Measurements from ENCODE around the gene CORO1C. TPM values are rescaled to one million over a fixed set of nuclear protein-coding genes. Genes with fewer than 3 reads are reported as not detected.

CORO1C gene
- total RNA-seq, 1 donor from 2014 or later: 391 TPM

DNA sequence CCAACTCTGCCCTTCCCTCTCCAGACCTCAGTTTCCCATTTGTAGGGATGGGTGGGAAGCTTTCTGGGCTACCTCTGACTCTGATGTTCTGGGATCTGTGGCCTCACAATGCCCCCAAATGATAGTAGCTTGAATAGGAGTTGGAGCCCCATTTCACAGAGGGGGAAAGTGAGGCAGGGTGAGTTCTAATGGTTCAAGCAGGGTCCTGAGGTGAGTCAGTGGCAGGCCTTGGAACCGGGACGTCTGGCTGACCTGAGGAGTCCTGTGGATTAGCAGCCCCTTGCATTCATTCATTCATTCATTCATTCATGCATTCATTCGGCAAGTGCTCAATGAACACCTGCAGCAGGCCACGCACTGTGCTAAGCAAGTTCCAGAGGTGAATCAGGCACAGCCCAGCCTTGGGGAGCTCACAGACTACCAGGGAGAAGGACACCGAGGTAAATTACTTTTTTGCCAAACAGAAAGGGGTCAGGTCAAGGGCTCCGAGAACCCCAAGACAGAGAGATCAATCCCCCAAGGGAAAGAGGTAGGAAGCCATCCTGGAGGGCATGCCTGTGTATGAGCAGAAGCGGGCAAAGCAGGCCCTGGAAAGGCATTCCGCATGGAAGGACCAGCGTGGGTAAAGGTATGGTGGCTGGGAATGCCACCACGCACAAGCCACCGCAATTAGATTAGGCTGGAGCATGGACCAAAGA, 132.6 kb downstream of the CORO1C start:
- H3K27me3 Mint-ChIP-seq (ENCODE audit: low read depth, unreplicated experiment): peaks cover 13% of the 10 kb centered on the region
- H3K27ac Mint-ChIP-seq (ENCODE audit: unreplicated experiment): no peak overlapping the region
- H3K4me2 ChIP-seq (ENCODE audit: low read length): no peak overlapping the region
- H3K27ac ChIP-seq (ENCODE audit: low read depth, low read length): no peak overlapping the region
- no peaks in the 10 kb centered on the region for H3K79me2 ChIP-seq (ENCODE audit: insufficient read depth, low read length)
- no peak for TF ChIP-seq EZH2 (IDR thresholded peaks at IDR 0.05; ENCODE audit: insufficient read depth, low read length)
- TF ChIP-seq, protein P1, sequence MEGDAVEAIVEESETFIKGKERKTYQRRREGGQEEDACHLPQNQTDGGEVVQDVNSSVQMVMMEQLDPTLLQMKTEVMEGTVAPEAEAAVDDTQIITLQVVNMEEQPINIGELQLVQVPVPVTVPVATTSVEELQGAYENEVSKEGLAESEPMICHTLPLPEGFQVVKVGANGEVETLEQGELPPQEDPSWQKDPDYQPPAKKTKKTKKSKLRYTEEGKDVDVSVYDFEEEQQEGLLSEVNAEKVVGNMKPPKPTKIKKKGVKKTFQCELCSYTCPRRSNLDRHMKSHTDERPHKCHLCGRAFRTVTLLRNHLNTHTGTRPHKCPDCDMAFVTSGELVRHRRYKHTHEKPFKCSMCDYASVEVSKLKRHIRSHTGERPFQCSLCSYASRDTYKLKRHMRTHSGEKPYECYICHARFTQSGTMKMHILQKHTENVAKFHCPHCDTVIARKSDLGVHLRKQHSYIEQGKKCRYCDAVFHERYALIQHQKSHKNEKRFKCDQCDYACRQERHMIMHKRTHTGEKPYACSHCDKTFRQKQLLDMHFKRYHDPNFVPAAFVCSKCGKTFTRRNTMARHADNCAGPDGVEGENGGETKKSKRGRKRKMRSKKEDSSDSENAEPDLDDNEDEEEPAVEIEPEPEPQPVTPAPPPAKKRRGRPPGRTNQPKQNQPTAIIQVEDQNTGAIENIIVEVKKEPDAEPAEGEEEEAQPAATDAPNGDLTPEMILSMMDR (IDR thresholded peaks at IDR 0.05; ENCODE audit: insufficient read depth, low read depth, low read length): no peak
- H3K27me3 ChIP-seq (ENCODE audit: insufficient read depth, low read length): no peaks in the 10 kb centered on the region
- no peak overlapping the region for H3K4me3 ChIP-seq (ENCODE audit: insufficient read depth, low read depth, low read length)
- H3K4me1 Mint-ChIP-seq (ENCODE audit: low read depth, unreplicated experiment): no peaks in the 10 kb centered on the region
- no peaks in the 10 kb centered on the region for H3K9me3 ChIP-seq (ENCODE audit: insufficient read depth, low read depth, low read length)
- H3K9ac ChIP-seq (ENCODE audit: low read length): no peak overlapping the region
- H3K36me3 ChIP-seq (ENCODE audit: insufficient read depth, low read length): no peaks in the 10 kb centered on the region
- peaks cover 7% of the 10 kb centered on the region for H4K20me1 ChIP-seq (ENCODE audit: insufficient read depth, low read length)
- FAIRE-seq (no peak), DNase-seq (ENCODE audit: low read depth) (no peak)
- no peaks in the 10 kb centered on the region for H3K9me3 Mint-ChIP-seq (ENCODE audit: unreplicated experiment)
- H2AFZ ChIP-seq (ENCODE audit: low read depth, low read length): no peak overlapping the region
- no peaks in the 10 kb centered on the region for H3K4me1 ChIP-seq (ENCODE audit: insufficient read depth, low read length)
- no peak overlapping the region for H3K4me3 Mint-ChIP-seq (ENCODE audit: unreplicated experiment)
- H3K36me3 Mint-ChIP-seq (ENCODE audit: low read depth, unreplicated experiment): no peaks in the 10 kb centered on the region

DNA sequence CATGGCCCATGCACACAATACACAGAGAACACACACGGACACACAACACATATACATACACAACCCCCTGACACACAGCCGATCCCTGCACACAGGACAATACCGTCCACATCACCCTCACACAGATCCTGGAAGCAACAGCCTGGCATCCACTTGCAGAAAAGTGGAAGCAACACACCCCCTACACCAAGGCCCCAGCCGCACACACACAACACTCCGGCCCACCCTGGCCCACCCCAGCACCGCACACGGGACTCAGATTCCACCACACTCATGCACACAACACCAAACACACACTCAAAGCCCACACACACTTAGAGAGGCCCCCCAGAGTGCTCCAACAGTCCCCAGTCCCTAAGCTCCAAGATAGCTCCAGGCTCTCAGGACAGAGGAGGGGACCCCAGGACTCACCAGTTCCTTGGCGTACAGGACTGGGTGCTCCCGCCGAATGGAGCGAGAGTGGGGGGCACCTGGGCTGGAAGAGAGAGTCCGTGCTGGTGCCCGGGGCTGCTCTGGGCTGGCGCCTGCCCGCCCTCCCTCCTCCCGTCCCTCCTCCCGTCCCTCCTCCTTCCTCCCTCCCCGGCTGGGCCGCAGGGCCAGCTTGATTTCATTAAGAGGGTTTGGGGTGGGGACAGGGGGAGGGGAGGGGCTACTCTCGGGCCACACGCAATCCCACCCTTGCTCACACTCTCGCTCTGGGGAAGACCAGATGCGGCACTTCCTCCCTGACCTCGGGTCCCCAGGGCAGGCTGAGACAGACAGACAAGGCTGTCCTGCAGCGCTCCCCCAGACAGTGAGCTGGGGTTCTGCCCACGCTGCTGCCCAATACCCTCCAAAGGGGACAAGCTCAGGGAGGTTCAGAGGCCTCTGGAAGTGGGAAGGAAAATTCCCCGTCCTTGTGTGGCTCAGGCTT, 133.5 kb downstream of the CORO1C start, which contains the start of gene TMEM119:
TMEM119 (minus strand) TSS at position 526 of the 913 bp plus-strand sequence. CDS start 5,701 bp downstream, outside the sequence.
- H2AFZ ChIP-seq (ENCODE audit: low read depth, low read length): no peak within 1 kb of the TSS
- H3K27me3 ChIP-seq (ENCODE audit: insufficient read depth, low read length): no peaks in the 10 kb centered on the region
- Mint-ChIP-seq H3K4me1 (ENCODE audit: low read depth, unreplicated experiment) (no peaks in the 10 kb centered on the region), H3K27ac (ENCODE audit: unreplicated experiment) (no peak within 1 kb of the TSS), H3K36me3 (ENCODE audit: low read depth, unreplicated experiment) (no peaks in the 10 kb centered on the region), H3K27me3 (ENCODE audit: low read depth, unreplicated experiment) (peaks cover 11% of the 10 kb centered on the region), H3K4me3 (ENCODE audit: unreplicated experiment) (no peak within 1 kb of the TSS), H3K9me3 (ENCODE audit: unreplicated experiment) (no peaks in the 10 kb centered on the region)
- DNase-seq (ENCODE audit: low read depth) (no peak), FAIRE-seq (no peak)
- no peak for TF ChIP-seq EZH2 (IDR thresholded peaks at IDR 0.05; ENCODE audit: insufficient read depth, low read length)
- peak within 1 kb of the TSS; percentile 43 for H3K9ac ChIP-seq (ENCODE audit: low read length)
- H3K4me3 ChIP-seq (ENCODE audit: insufficient read depth, low read depth, low read length): peak within 1 kb of the TSS; percentile 52
- H3K36me3 ChIP-seq (ENCODE audit: insufficient read depth, low read length): no peaks in the 10 kb centered on the region
- peaks cover 7% of the 10 kb centered on the region for H4K20me1 ChIP-seq (ENCODE audit: insufficient read depth, low read length)
- peak within 1 kb of the TSS; percentile 81 for H3K4me2 ChIP-seq (ENCODE audit: low read length)
- H3K27ac ChIP-seq (ENCODE audit: low read depth, low read length): no peak within 1 kb of the TSS
- H3K9me3 ChIP-seq (ENCODE audit: insufficient read depth, low read depth, low read length): no peaks in the 10 kb centered on the region
- H3K4me1 ChIP-seq (ENCODE audit: insufficient read depth, low read length): no peaks in the 10 kb centered on the region
- H3K79me2 ChIP-seq (ENCODE audit: insufficient read depth, low read length): no peaks in the 10 kb centered on the region

DNA sequence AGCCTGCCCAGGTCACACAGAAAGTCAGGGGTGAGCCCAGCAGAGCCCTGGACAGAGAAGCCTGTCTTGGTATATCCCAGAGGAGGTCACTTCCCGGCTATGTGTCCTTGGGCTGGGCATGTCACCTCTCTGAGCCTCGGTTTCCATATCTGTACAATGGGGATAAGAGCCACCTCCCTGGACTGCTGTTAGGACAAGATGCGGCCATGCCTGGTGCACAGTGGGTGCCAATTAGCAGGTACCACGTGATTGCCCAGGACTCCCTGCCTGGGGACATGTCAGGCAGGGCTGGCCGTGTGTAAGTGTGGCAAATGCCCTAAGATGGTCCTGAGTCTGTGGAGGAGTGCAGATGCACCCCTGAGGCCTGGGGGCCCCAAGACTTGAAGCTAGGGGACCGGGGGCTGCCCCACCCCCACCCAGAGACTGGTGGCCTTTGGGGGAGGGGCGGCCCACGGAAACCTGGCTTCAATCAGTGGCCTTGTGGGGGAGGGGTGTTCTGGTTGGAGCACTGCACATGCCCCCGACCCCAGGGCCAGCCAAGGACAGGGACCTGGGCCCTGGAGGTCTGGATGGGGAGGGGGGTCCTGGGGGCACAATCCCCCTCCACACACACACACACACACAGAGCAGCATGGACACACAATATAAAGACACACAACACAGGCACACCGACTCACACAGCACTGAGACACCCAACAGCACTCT, 134.3 kb downstream of the CORO1C start:
- H3K9me3 ChIP-seq (ENCODE audit: insufficient read depth, low read depth, low read length): no peaks in the 10 kb centered on the region
- no peaks in the 10 kb centered on the region for H3K27me3 ChIP-seq (ENCODE audit: insufficient read depth, low read length)
- FAIRE-seq (no peak), DNase-seq (ENCODE audit: low read depth) (no peak)
- no peaks in the 10 kb centered on the region for H3K36me3 ChIP-seq (ENCODE audit: insufficient read depth, low read length)
- no peaks in the 10 kb centered on the region for H3K4me1 ChIP-seq (ENCODE audit: insufficient read depth, low read length)
- peak overlapping the region; percentile 81 for H3K4me2 ChIP-seq (ENCODE audit: low read length)
- Mint-ChIP-seq H3K4me3 (ENCODE audit: unreplicated experiment) (no peak overlapping the region), H3K9me3 (ENCODE audit: unreplicated experiment) (no peaks in the 10 kb centered on the region), H3K4me1 (ENCODE audit: low read depth, unreplicated experiment) (no peaks in the 10 kb centered on the region), H3K27ac (ENCODE audit: unreplicated experiment) (no peak overlapping the region), H3K27me3 (ENCODE audit: low read depth, unreplicated experiment) (peaks cover 11% of the 10 kb centered on the region), H3K36me3 (ENCODE audit: low read depth, unreplicated experiment) (no peaks in the 10 kb centered on the region)
- H3K9ac ChIP-seq (ENCODE audit: low read length): peak overlapping the region; percentile 43
- TF ChIP-seq, protein P1 (IDR thresholded peaks at IDR 0.05; ENCODE audit: insufficient read depth, low read depth, low read length): no peak
- TF ChIP-seq EZH2 (IDR thresholded peaks at IDR 0.05; ENCODE audit: insufficient read depth, low read length): no peak
- peaks cover 7% of the 10 kb centered on the region for H4K20me1 ChIP-seq (ENCODE audit: insufficient read depth, low read length)
- no peak overlapping the region for H2AFZ ChIP-seq (ENCODE audit: low read depth, low read length)
- H3K27ac ChIP-seq (ENCODE audit: low read depth, low read length): no peak overlapping the region
- H3K4me3 ChIP-seq (ENCODE audit: insufficient read depth, low read depth, low read length): peak overlapping the region; percentile 52
- no peaks in the 10 kb centered on the region for H3K79me2 ChIP-seq (ENCODE audit: insufficient read depth, low read length)

All from astrocyte (in vitro differentiated cells and primary cell).